ENCODE results near the gene AGBL4. TPM values are rescaled to one million over a fixed set of nuclear protein-coding genes. Genes with fewer than 3 reads are reported as not detected.

Gene AGBL4
- total RNA-seq, 1 donor from 2014 or later: 0.39 TPM

GRCh38 chr1:48882020-48882419, 1141.7 kb downstream of the AGBL4 start:
- no peaks in the 10 kb centered on the region for H3K36me3 Mint-ChIP-seq
- no peak overlapping the region for H3K4me3 Mint-ChIP-seq
- no peaks in the 10 kb centered on the region for H3K4me1 Mint-ChIP-seq (ENCODE audit: unreplicated experiment)
- no peak for TF ChIP-seq CTCF (conservative IDR thresholded peaks at IDR 0.05)
- H3K9me3 Mint-ChIP-seq: no peaks in the 10 kb centered on the region
- H3K27ac Mint-ChIP-seq: no peak overlapping the region
- H3K27me3 Mint-ChIP-seq: no peaks in the 10 kb centered on the region
- no peak for DNase-seq (ENCODE audit: extremely low spot score, unreplicated experiment)

DNA sequence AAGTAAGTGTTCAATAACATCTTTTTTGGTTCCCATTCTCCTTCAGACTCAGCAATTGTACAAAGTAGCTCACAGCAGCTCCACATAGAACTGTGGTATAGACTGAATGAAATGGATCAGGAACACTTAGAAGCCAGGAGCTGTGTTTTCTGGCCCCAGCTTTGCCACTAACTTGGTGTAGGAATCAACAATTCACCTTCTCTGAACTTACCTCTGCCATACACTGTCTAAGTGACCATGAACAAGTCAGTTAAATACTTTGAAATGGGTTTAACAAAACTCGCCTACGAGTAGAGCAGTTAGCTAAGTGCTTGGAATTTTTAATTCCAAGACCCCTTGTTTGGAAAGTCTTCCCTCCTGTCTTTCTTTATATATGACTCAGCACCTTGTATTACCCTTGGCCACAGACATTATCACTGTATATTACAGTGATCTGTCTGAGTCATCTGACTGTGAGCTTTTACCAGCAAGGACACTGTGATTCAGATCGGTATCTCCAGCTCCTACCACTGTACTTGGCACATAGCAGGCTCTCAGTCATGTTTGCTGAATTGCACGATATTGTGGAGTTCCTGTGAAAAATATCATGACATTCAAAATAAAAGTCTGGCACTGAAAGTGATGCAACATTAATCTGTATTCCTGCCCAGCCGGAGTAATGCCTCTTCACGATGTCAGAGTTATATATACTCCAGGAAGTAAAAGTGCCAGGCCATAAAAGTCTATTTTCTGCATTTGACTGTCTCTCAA, 1145.4 kb downstream of the AGBL4 start:
- H3K27ac Mint-ChIP-seq: no peak overlapping the region
- H3K4me3 Mint-ChIP-seq: no peak overlapping the region
- TF ChIP-seq CTCF (conservative IDR thresholded peaks at IDR 0.05): no peak
- no peaks in the 10 kb centered on the region for H3K36me3 Mint-ChIP-seq
- H3K4me1 Mint-ChIP-seq (ENCODE audit: unreplicated experiment): no peaks in the 10 kb centered on the region
- H3K27me3 Mint-ChIP-seq: peaks cover 11% of the 10 kb centered on the region
- DNase-seq (ENCODE audit: extremely low spot score, unreplicated experiment): no peak
- no peaks in the 10 kb centered on the region for H3K9me3 Mint-ChIP-seq

GRCh38 chr1:48876330-48876785, 1147.4 kb downstream of the AGBL4 start:
- no peaks in the 10 kb centered on the region for H3K9me3 Mint-ChIP-seq
- DNase-seq (ENCODE audit: extremely low spot score, unreplicated experiment): no peak
- H3K27me3 Mint-ChIP-seq: peaks cover 15% of the 10 kb centered on the region
- no peak overlapping the region for H3K4me3 Mint-ChIP-seq
- H3K27ac Mint-ChIP-seq: no peak overlapping the region
- H3K36me3 Mint-ChIP-seq: no peaks in the 10 kb centered on the region
- TF ChIP-seq CTCF (conservative IDR thresholded peaks at IDR 0.05): no peak
- no peaks in the 10 kb centered on the region for H3K4me1 Mint-ChIP-seq (ENCODE audit: unreplicated experiment)

DNA sequence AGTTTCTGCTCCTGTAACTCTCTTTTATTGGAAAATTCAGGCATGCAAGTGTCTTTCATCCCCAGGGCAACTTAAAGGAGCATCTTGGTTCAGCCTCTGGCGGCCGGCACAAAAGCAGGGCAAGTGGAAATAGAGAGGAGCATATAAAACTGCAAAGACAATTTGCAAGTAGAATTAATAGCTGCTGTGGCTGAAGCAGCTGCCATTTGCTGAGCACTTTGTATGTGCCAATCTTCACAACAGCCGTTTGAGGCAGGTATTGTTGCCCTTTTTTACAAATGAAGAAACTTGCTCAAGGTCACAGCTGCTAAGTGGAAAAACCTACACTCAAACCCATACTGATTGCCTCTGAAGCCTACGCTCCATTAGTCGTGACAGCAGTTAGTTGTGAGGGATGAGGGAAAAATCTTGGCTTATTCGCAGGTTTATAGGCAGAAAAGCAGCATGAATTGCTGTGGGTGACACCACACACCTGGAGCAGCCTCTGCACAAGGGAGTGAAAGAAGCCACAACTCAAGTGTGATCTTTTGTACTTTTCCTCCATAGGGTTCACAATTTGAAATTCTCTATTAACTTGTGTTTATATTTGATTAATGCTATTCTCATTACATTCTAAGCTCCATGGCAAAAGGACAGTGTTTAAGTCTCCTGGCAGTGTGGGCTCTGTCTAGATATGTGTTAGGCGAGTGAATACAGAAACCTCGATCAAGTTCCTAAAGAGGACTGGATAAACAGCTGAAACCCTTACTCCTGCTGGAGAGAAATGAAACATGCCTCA, 1148.0 kb downstream of the AGBL4 start:
- Mint-ChIP-seq H3K27ac (no peak overlapping the region), H3K4me3 (no peak overlapping the region), H3K27me3 (peaks cover 15% of the 10 kb centered on the region), H3K9me3 (no peaks in the 10 kb centered on the region), H3K4me1 (ENCODE audit: unreplicated experiment) (no peaks in the 10 kb centered on the region), H3K36me3 (no peaks in the 10 kb centered on the region)
- no peak for DNase-seq (ENCODE audit: extremely low spot score, unreplicated experiment)
- TF ChIP-seq CTCF (conservative IDR thresholded peaks at IDR 0.05): no peak

GRCh38 chr1:48873944-48874343, 1149.8 kb downstream of the AGBL4 start:
- DNase-seq (ENCODE audit: extremely low spot score, unreplicated experiment): no peak
- H3K9me3 Mint-ChIP-seq: no peaks in the 10 kb centered on the region
- H3K4me3 Mint-ChIP-seq: no peak overlapping the region
- no peaks in the 10 kb centered on the region for H3K36me3 Mint-ChIP-seq
- no peaks in the 10 kb centered on the region for H3K4me1 Mint-ChIP-seq (ENCODE audit: unreplicated experiment)
- peaks cover 15% of the 10 kb centered on the region for H3K27me3 Mint-ChIP-seq
- H3K27ac Mint-ChIP-seq: no peak overlapping the region
- no peak for TF ChIP-seq CTCF (conservative IDR thresholded peaks at IDR 0.05)
